HepG2 (cell line): ENCODE results near the gene LRP5. TPM values are rescaled to one million over a fixed set of nuclear protein-coding genes. Genes with fewer than 3 reads are reported as not detected.
A peak's percentile ranks its signal among the peaks of the same experiment; 100 is the strongest.

Source experiments
- CAMTA2 ChIP-seq: sonication (generic); formaldehyde crosslinking; IDR thresholded peaks from 2 replicates; pipeline ENCODE4 v1.4.0; 2020; ENCODE audit warnings: mild to moderate bottlenecking, missing genetic modification reagents, borderline replicate concordance
- CBX1 ChIP-seq: IDR thresholded peaks from one replicate; pipeline ENCODE4 v1.6.1; 2016; ENCODE audit warnings: antibody characterized with exemption, low read depth
- GLI4 ChIP-seq: sonication (generic); formaldehyde crosslinking; IDR thresholded peaks from 2 replicates; pipeline ENCODE4 v1.5.1; 2020; ENCODE audit warnings: missing genetic modification reagents, mild to moderate bottlenecking, moderate library complexity, borderline replicate concordance
- KAT2B ChIP-seq: fragments of 150-350 bp; IDR thresholded peaks from 2 replicates; pipeline ENCODE4 v1.6.1; 2014; ENCODE audit warnings: low read depth, low read length, borderline replicate concordance
- KLF9 ChIP-seq: IDR thresholded peaks from 2 replicates; pipeline ENCODE4 v1.6.1; 2016; ENCODE audit warnings: low read depth
- MATR3 ChIP-seq: sonication (generic); formaldehyde crosslinking; IDR thresholded peaks from 2 replicates; pipeline ENCODE4 v1.4.0; 2020; ENCODE audit warnings: missing genetic modification reagents
- NCOR1 ChIP-seq: fragments of 200-600 bp; sonication (generic); IDR thresholded peaks from 2 replicates; pipeline ENCODE4 v1.7.0; 2017; ENCODE audit warnings: antibody characterized with exemption, low read length, borderline replicate concordance
- PRDM15 ChIP-seq: sonication (generic); formaldehyde crosslinking; IDR thresholded peaks from 2 replicates; pipeline ENCODE4 v1.4.0; 2020; ENCODE audit warnings: missing genetic modification reagents
- SMAD1 ChIP-seq: sonication (generic); formaldehyde crosslinking; IDR thresholded peaks from 2 replicates; pipeline ENCODE4 v1.4.0; 2020; ENCODE audit warnings: missing genetic modification reagents, low read depth, mild to moderate bottlenecking, borderline replicate concordance
- TP53 ChIP-seq: sonication (generic); formaldehyde crosslinking; conservative IDR thresholded peaks from 2 replicates; pipeline ENCODE4 v1.4.0; 2020; ENCODE audit warnings: missing genetic modification reagents
- ZNF414 ChIP-seq: sonication (generic); formaldehyde crosslinking; IDR thresholded peaks from 2 replicates; pipeline ENCODE4 v1.5.0; 2020; ENCODE audit warnings: missing genetic modification reagents
- ZNF543 ChIP-seq: sonication (generic); formaldehyde crosslinking; IDR thresholded peaks from 2 replicates; pipeline ENCODE4 v1.4.0; 2020; ENCODE audit warnings: mild to moderate bottlenecking, missing genetic modification reagents
- ZNF703 ChIP-seq: sonication (generic); formaldehyde crosslinking; IDR thresholded peaks from 2 replicates; pipeline ENCODE4 v1.5.1; 2020; ENCODE audit warnings: missing genetic modification reagents, mild to moderate bottlenecking, moderate library complexity, borderline replicate concordance
- ZNF709 ChIP-seq: sonication (generic); formaldehyde crosslinking; IDR thresholded peaks from 2 replicates; pipeline ENCODE4 v1.5.0; 2020; ENCODE audit warnings: mild to moderate bottlenecking, missing genetic modification reagents
- ZNF777 ChIP-seq: sonication (generic); formaldehyde crosslinking; IDR thresholded peaks from 2 replicates; pipeline ENCODE4 v1.4.0; 2020; ENCODE audit warnings: missing genetic modification reagents
- polyA plus RNA-seq, 8 experiments: library from polyadenylated mRNA; depleted of rRNA in 3 of 8; stranded (reverse) in 7 of 8; unstranded in 1 of 8; fragments of >200 nt; fragmentation: Illumina TruSeq in 4 of 8; extraction: Trizol in 4 of 8; gene quantifications; 2 replicates each; pipeline versions ENCODE4 v1.2.1 to v1.2.3, GENCODE V29; 2011 to 2016; ENCODE audit warnings: low read depth in 4 of 8, missing spikeins in 1 of 8, mixed read lengths in 1 of 8; ENCODE audit not compliant: insufficient read depth in 1 of 8
- total RNA-seq, 5 experiments: library from RNA; depleted of rRNA; stranded (reverse); fragments of >200 nt; fragmentation: Illumina TruSeq; extraction: Trizol; gene quantifications; 2 replicates each; pipeline ENCODE4 v1.2.3, GENCODE V29; 2016; ENCODE audit warnings: low read depth in 1 of 5
- TF ChIP-seq, protein P1 (sequence below): IDR thresholded peaks from 2 replicates; pipeline ENCODE4 v1.6.1; 2016; ENCODE audit warnings: low read depth
- TF ChIP-seq, protein P2 (sequence below): sonication (generic); formaldehyde crosslinking; IDR thresholded peaks from 2 replicates; pipeline ENCODE4 v1.9.0; 2021; ENCODE audit warnings: missing genetic modification reagents, borderline replicate concordance
- TF ChIP-seq, protein P3 (sequence below): sonication (generic); formaldehyde crosslinking; IDR thresholded peaks from 2 replicates; pipeline ENCODE4 v1.5.0; 2020; ENCODE audit warnings: missing genetic modification reagents
- TF ChIP-seq, protein P4 (sequence below): sonication (generic); formaldehyde crosslinking; IDR thresholded peaks from 2 replicates; pipeline ENCODE4 v1.4.0; 2020; ENCODE audit warnings: missing genetic modification reagents

Gene LRP5
- total and polyA plus RNA-seq, 2 of the 13 experiments (the other 11 are each of a cell fraction or from before 2014, with no cell fraction given), result 40.4 to 64.0 TPM

DNA sequence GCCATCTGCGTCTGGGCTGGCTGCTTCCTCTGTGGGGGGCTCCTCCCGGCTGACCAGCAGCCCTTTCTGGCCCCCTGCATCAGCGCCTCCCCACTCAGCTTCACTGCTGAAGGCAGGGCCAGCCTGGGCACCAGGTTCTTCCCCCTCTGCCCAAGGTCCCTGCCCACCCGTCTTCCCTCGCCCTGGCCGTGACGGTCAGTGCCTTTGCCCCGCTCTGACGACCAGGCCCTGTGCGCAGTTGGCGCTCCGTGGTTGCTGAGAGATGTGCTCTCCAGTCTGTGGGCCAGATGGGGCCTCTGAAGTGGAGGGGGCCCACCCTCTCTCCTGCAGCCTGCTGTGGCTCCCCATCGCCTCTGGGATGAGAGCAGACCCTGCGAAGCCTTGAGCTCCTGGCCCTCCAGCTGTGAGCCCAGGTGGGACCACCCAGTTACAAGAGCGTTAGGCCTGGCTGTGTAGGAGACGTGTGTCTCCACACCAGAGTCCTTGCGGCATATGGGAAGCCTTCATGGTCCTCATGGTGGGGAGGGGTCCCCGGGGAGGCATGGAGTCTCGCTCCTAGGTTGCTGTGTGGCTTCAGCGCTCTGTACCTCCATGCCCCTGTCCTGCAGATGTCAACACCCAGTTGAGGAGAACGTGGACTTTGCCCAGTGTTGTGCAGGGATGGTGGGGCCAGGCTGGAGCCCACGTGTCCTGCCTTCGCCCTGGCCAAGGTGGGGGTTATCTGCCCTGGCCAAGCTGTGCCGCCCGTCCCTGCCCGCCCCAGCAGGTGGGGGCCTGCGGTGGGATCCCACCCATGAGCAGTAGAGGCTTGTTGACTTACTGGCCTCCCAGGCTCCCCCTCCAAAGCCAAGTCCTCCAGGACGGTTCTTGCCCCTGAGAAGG is 14.2 kb downstream of the LRP5 start (continued):
- TF ChIP-seq, protein P1, sequence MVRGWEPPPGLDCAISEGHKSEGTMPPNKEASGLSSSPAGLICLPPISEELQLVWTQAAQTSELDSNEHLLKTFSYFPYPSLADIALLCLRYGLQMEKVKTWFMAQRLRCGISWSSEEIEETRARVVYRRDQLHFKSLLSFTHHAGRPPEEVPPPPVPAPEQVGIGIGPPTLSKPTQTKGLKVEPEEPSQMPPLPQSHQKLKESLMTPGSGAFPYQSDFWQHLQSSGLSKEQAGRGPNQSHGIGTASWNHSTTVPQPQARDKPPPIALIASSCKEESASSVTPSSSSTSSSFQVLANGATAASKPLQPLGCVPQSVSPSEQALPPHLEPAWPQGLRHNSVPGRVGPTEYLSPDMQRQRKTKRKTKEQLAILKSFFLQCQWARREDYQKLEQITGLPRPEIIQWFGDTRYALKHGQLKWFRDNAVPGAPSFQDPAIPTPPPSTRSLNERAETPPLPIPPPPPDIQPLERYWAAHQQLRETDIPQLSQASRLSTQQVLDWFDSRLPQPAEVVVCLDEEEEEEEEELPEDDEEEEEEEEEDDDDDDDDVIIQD (CRISPR knock-in tag), result no peak
- TF ChIP-seq KAT2B (no peak), SMAD1 (CRISPR knock-in tag) (no peak; the same call in 1 of the 2 replicates), TP53 (CRISPR knock-in tag) (no peak), MATR3 (CRISPR knock-in tag) (no peak), CAMTA2 (no peak), ZNF414 (0 out of 2 replicates have a peak, but pooled peaks have one; percentile 37), ZNF703 (CRISPR knock-in tag) (0 out of 2 replicates have a peak, but pooled peaks have one; percentile 33), GLI4 (CRISPR knock-in tag) (no peak), CBX1 (peak; percentile 48), PRDM15 (CRISPR knock-in tag) (no peak), ZNF777 (no peak), ZNF543 (CRISPR knock-in tag) (no peak), NCOR1 (no peak; the same call in 1 of the 2 replicates), KLF9 (no peak), ZNF709 (CRISPR knock-in tag) (peak; percentile 86)
- TF ChIP-seq, protein P2, sequence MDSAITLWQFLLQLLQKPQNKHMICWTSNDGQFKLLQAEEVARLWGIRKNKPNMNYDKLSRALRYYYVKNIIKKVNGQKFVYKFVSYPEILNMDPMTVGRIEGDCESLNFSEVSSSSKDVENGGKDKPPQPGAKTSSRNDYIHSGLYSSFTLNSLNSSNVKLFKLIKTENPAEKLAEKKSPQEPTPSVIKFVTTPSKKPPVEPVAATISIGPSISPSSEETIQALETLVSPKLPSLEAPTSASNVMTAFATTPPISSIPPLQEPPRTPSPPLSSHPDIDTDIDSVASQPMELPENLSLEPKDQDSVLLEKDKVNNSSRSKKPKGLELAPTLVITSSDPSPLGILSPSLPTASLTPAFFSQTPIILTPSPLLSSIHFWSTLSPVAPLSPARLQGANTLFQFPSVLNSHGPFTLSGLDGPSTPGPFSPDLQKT (CRISPR knock-in tag), result no peak
- TF ChIP-seq, protein P3, sequence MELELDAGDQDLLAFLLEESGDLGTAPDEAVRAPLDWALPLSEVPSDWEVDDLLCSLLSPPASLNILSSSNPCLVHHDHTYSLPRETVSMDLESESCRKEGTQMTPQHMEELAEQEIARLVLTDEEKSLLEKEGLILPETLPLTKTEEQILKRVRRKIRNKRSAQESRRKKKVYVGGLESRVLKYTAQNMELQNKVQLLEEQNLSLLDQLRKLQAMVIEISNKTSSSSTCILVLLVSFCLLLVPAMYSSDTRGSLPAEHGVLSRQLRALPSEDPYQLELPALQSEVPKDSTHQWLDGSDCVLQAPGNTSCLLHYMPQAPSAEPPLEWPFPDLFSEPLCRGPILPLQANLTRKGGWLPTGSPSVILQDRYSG, result no peak
- TF ChIP-seq, protein P4, sequence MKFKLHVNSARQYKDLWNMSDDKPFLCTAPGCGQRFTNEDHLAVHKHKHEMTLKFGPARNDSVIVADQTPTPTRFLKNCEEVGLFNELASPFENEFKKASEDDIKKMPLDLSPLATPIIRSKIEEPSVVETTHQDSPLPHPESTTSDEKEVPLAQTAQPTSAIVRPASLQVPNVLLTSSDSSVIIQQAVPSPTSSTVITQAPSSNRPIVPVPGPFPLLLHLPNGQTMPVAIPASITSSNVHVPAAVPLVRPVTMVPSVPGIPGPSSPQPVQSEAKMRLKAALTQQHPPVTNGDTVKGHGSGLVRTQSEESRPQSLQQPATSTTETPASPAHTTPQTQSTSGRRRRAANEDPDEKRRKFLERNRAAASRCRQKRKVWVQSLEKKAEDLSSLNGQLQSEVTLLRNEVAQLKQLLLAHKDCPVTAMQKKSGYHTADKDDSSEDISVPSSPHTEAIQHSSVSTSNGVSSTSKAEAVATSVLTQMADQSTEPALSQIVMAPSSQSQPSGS, result no peak
